OCI-LY7 (cell line): ENCODE data around the gene TAS2R41. TPM values are rescaled to one million over a fixed set of nuclear protein-coding genes. Genes with fewer than 3 reads are reported as not detected.

Source experiments
- BruUV-seq: library from RNA; stranded (reverse); fragments of 400-500 nt; replicated peaks from 2 replicates; lab custom pipeline; 2021; lab: Mats Ljungman, UMichigan
- CTCF ChIA-PET: fragments of 300-600 bp; sonication (Branson Sonifier 250); formaldehyde crosslinking; loops from one replicate; lab custom pipeline; 2022; ENCODE audit warnings: antibody characterized with exemption; ENCODE audit not compliant: unreplicated experiment; lab: Charles Lee
- POLR2A ChIA-PET: fragments of 300-600 bp; sonication (Branson Sonifier 250); formaldehyde crosslinking; loops from one replicate; lab custom pipeline; 2022; ENCODE audit warnings: antibody characterized with exemption; lab: Charles Lee
- DNase-seq: peaks from one replicate; pipeline ENCODE4 v3.0.0-alpha.2; 2015; ENCODE audit warnings: low spot score
- H2AFZ ChIP-seq: fragments of 200-600 bp; sonication (generic), shearing (Covaris generic); 2 replicates; pipeline ENCODE4 v1.6.1; 2014; ENCODE audit warnings: mild to moderate bottlenecking, antibody characterized with exemption, low read length, moderate library complexity
- H3K27ac ChIP-seq: fragments of 200-600 bp; sonication (generic); 2 replicates; pipeline ENCODE4 v1.5.1; 2014; ENCODE audit warnings: mixed run types, low read depth, mild to moderate bottlenecking, moderate library complexity, low read length, inconsistent platforms; ENCODE audit not compliant: poor library complexity, severe bottlenecking
- H3K36me3 ChIP-seq: fragments of 200-600 bp; sonication (generic); 2 replicates; pipeline ENCODE4 v1.6.1; 2014; ENCODE audit warnings: mild to moderate bottlenecking, antibody characterized with exemption, low read length, moderate library complexity, mixed read lengths; ENCODE audit not compliant: insufficient read depth
- H3K4me1 ChIP-seq: fragments of 200-600 bp; sonication (generic); 2 replicates; pipeline ENCODE4 v1.5.1; 2014; ENCODE audit warnings: mild to moderate bottlenecking, low read length; ENCODE audit not compliant: insufficient read depth, poor library complexity, severe bottlenecking
- H3K4me2 ChIP-seq: fragments of 200-600 bp; sonication (generic); 2 replicates; pipeline ENCODE4 v1.6.1; 2014; ENCODE audit warnings: mild to moderate bottlenecking, low read length
- H3K4me3 ChIP-seq: fragments of 200-600 bp; sonication (generic); 2 replicates; pipeline ENCODE4 v1.5.1; 2014; ENCODE audit warnings: mild to moderate bottlenecking, low read depth, low read length; ENCODE audit not compliant: poor library complexity, severe bottlenecking
- H3K79me2 ChIP-seq: fragments of 200-600 bp; sonication (generic); 2 replicates; pipeline ENCODE4 v1.6.1; 2016; ENCODE audit warnings: low read depth, mild to moderate bottlenecking, low read length, moderate library complexity, mixed read lengths; ENCODE audit not compliant: insufficient read depth
- H3K9me2 ChIP-seq: fragments of 200-600 bp; sonication (generic); 2 replicates; pipeline ENCODE4 v1.6.1; 2016; ENCODE audit warnings: mild to moderate bottlenecking, low read length, mixed read lengths; ENCODE audit not compliant: insufficient read depth
- H3K9me3 ChIP-seq: fragments of 200-600 bp; sonication (generic); 2 replicates; pipeline ENCODE4 v1.6.1; 2014; ENCODE audit warnings: mild to moderate bottlenecking, mixed run types, low read length, mixed read lengths
- H4K20me1 ChIP-seq: fragments of 200-600 bp; sonication (generic); 2 replicates; pipeline ENCODE4 v1.6.1; 2014; ENCODE audit warnings: mild to moderate bottlenecking, antibody characterized with exemption, low read length, moderate library complexity, mixed read lengths; ENCODE audit not compliant: insufficient read depth
- EZH2phosphoT487 ChIP-seq: fragments of 200-600 bp; sonication (generic); IDR thresholded peaks from 2 replicates; pipeline ENCODE4 v1.6.1; 2018; ENCODE audit warnings: low read depth, borderline replicate concordance, mild to moderate bottlenecking, mixed run types, antibody characterized with exemption, low read length, moderate library complexity, mixed read lengths
- intact Hi-C: fragments of 100-400 bp; cut with micrococcal nuclease; formaldehyde crosslinking; loops from one replicate; pipeline ENCODE4 v1.10.0; 2022; ENCODE audit not compliant: unreplicated experiment
- total RNA-seq, 2 experiments: library from RNA; depleted of rRNA in 1 of 2; stranded (reverse); fragments of >200 nt in 1 of 2; shearing (Covaris generic) in 1 of 2; gene quantifications; 2 replicates each; pipeline ENCODE4 v1.2.3, GENCODE V29; 2014 to 2022
- TF ChIP-seq, protein P1 (sequence below): fragments of 200-600 bp; sonication (generic); conservative IDR thresholded peaks from 2 replicates; pipeline ENCODE4 v1.5.1; 2014; ENCODE audit warnings: mild to moderate bottlenecking, antibody characterized with exemption, low read length, moderate library complexity, mixed read lengths

The TAS2R41 gene
- total RNA-seq, 2 experiments from 2014 or later, result not detected

DNA sequence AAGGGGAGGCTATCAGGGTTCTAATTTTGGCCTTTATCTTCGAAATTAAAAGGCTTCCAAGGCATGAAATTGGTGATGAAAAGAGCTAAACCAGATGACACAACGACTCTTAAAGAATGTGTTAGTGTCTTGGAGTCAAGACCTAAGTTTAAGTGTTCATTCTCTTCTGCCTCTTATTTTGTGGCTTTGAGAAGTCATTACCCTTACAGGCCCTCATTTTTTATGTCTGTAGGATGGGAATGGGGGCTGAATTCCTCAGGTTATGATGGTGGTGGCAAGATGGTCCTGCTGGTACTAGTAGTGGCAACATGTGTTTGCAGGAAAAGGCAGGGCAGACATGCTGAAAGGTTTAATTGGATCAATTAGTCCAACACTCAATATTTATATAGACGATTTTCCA lies 19.0 kb upstream of the TAS2R41 start:
- POLR2A ChIA-PET, result no interaction called here

DNA sequence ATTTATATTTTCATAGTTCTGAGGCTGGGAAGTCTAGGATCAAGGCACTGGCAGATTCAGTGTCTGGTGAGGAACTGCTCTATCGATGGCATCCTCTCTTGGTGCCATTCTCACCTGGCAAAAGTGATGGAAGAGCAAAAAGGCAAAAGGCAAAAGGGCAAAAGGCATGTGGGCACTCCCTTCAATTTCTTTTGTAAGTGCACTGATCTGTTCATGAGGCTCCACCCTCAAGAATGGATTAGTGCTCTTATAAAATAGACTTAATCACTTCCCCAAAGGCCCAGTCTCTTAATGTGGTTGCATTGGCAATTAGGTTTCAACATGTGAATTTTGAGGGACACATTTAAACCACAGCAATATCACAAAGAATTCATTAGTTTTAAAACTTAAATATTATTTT lies 18.3 kb upstream of the TAS2R41 start:
- Histone ChIP-seq H3K9me3 (no peaks in the 10 kb centered on the region), H3K79me2 (no peaks in the 10 kb centered on the region), H3K4me3 (no peak overlapping the region), H2AFZ (no peak overlapping the region), H3K36me3 (no peaks in the 10 kb centered on the region), H3K9me2 (no peaks in the 10 kb centered on the region), H3K4me1 (no peaks in the 10 kb centered on the region), H3K27ac (no peak overlapping the region), H4K20me1 (no peaks in the 10 kb centered on the region), H3K4me2 (no peak overlapping the region)
- intact Hi-C loops, result no loop called here
- no peak for TF ChIP-seq EZH2phosphoT487
- TF ChIP-seq, protein P1, sequence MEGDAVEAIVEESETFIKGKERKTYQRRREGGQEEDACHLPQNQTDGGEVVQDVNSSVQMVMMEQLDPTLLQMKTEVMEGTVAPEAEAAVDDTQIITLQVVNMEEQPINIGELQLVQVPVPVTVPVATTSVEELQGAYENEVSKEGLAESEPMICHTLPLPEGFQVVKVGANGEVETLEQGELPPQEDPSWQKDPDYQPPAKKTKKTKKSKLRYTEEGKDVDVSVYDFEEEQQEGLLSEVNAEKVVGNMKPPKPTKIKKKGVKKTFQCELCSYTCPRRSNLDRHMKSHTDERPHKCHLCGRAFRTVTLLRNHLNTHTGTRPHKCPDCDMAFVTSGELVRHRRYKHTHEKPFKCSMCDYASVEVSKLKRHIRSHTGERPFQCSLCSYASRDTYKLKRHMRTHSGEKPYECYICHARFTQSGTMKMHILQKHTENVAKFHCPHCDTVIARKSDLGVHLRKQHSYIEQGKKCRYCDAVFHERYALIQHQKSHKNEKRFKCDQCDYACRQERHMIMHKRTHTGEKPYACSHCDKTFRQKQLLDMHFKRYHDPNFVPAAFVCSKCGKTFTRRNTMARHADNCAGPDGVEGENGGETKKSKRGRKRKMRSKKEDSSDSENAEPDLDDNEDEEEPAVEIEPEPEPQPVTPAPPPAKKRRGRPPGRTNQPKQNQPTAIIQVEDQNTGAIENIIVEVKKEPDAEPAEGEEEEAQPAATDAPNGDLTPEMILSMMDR, result no peak
- DNase-seq, result no peak
- no TSS peak for BruUV-seq
- ChIA-PET CTCF (no interaction called here), POLR2A (no interaction called here)

More for the DNA sequence above, 19.0 kb upstream of the TAS2R41 start:
- H3K4me2 ChIP-seq, result no peak overlapping the region
- H3K4me1 ChIP-seq, result no peaks in the 10 kb centered on the region
- no peak overlapping the region for H2AFZ ChIP-seq
- no peak overlapping the region for H3K27ac ChIP-seq
- BruUV-seq, result no TSS peak
- no peaks in the 10 kb centered on the region for H3K9me2 ChIP-seq
- CTCF ChIA-PET, result no interaction called here
- no peaks in the 10 kb centered on the region for H3K79me2 ChIP-seq
- no peaks in the 10 kb centered on the region for H3K36me3 ChIP-seq
- H4K20me1 ChIP-seq, result no peaks in the 10 kb centered on the region
- TF ChIP-seq, protein P1, result no peak
- no peak for TF ChIP-seq EZH2phosphoT487
- no peak overlapping the region for H3K4me3 ChIP-seq
- DNase-seq, result no peak
- H3K9me3 ChIP-seq, result no peaks in the 10 kb centered on the region
- intact Hi-C loops, result no loop called here

DNA sequence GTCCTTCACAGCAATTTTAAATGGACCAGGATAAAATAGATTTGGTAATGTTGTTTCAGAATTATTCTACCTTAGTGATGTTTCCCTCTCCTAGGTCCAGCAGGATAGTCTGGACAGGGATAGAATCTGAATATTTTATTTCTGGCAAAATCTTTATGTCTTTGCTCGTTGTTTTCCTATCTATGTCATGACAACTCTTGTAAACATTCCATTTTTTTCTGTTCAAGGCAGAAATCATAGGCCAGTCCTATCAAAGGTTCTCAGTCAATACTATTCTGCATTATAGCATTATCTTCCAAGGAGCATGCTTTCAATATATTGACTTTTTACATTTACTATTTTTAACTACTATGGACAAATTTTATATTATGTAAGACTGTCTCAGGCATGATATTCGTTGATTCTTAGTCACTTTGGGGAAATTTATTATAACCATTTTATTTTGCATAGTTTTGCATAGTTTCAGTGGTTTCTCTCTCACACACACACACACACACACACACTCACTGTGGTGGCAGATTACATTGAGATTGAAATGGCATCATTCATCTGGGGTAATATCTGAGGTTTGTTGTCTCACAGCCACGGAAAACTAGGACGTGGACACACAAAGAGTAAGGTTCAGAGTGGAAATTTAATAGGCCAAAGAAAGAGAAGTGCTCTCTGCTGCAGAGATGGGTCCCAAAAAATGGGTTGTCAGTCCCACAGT lies 17.2 kb upstream of the TAS2R41 start:
- Histone ChIP-seq H4K20me1 (no peaks in the 10 kb centered on the region), H3K79me2 (no peaks in the 10 kb centered on the region), H3K4me2 (no peak overlapping the region), H3K4me1 (no peaks in the 10 kb centered on the region), H3K9me2 (no peaks in the 10 kb centered on the region), H3K36me3 (no peaks in the 10 kb centered on the region), H2AFZ (no peak overlapping the region), H3K4me3 (no peak overlapping the region), H3K9me3 (no peaks in the 10 kb centered on the region), H3K27ac (no peak overlapping the region)
- TF ChIP-seq, protein P1, result no peak
- TF ChIP-seq EZH2phosphoT487, result no peak
- intact Hi-C loops, result no loop called here
- no TSS peak for BruUV-seq
- no peak for DNase-seq
- POLR2A ChIA-PET, result no interaction called here
- CTCF ChIA-PET, result no interaction called here
